Effector memory CD4-positive, alpha-beta T cell (primary cell): ENCODE measurements around the gene POU2F1.

ENCODE experiments used
- DNase-seq, 3 donors: peaks; one replicate each; pipeline ENCODE4 v3.0.0-alpha.2; 2020
- H3K27ac ChIP-seq: 2 replicates; pipeline ENCODE4 v1.7.0; 2013; ENCODE audit warnings: mild to moderate bottlenecking, low read length, moderate library complexity; ENCODE audit not compliant: insufficient read depth, poor library complexity, severe bottlenecking
- H3K27me3 ChIP-seq: replicated peaks from 2 replicates; pipeline ENCODE4 v1.7.0; 2013; ENCODE audit warnings: mild to moderate bottlenecking, low read length; ENCODE audit not compliant: insufficient read depth, control insufficient read depth, poor library complexity, severe bottlenecking
- H3K36me3 ChIP-seq: 2 replicates; pipeline ENCODE4 v1.7.0; 2013; ENCODE audit warnings: mild to moderate bottlenecking, low read length, moderate library complexity; ENCODE audit not compliant: control insufficient read depth, insufficient read depth
- H3K4me1 ChIP-seq: 2 replicates; pipeline ENCODE4 v1.7.0; 2013; ENCODE audit warnings: low read length, mild to moderate bottlenecking; ENCODE audit not compliant: control insufficient read depth, insufficient read depth, poor library complexity, severe bottlenecking
- H3K4me3 ChIP-seq: 2 replicates; pipeline ENCODE4 v1.7.0; 2013; ENCODE audit warnings: low read length, low read depth, mild to moderate bottlenecking; ENCODE audit not compliant: insufficient read depth, poor library complexity, severe bottlenecking
- H3K9me3 ChIP-seq: 2 replicates; pipeline ENCODE4 v1.7.0; 2013; ENCODE audit warnings: mild to moderate bottlenecking, low read length, moderate library complexity; ENCODE audit not compliant: control insufficient read depth
- total RNA-seq, 3 donors: gene quantifications; one replicate each; lab custom pipeline; 2026; lab: John Stamatoyannopoulos, UW

POU2F1 gene
- 38.1 to 42.9 (median 38.7) reads per million in 3 donors for total RNA-seq

DNA sequence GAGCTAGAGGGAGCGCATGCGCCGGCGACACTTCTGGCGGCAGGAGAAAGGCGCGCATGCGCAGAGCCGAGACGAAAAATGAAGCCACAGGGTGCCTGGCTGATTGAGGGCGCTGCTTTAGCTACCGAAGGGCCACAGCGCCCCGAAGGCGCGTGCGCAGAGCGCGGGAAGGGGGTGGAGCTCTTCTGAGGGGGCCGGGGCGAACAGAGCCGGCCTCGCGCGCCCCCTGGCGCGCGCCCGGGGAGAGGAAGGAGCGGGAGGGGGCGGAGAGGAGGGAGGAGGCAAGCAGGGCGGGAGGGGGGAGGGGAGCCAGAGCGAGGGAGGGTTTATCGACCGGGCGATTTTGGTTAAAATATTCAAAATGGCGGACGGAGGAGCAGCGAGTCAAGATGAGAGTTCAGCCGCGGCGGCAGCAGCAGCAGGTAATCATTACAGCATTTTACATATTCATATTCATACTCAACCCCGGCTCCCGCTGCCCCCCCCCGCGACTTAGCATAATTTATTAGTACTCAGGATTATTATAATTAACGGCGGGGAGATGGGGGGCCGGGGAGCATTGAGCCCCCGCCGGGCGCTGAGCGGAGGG lies at the start of gene POU2F1:
Gene POU2F1 (plus strand): TSS at position 350 of the 589 bp plus-strand sequence. CDS start 12 bp downstream, at position 362.
- peak; percentile 98 to 99 (median 99) for DNase-seq
- Histone ChIP-seq H3K27me3 (no peaks in the 10 kb centered on the region), H3K4me1 (peaks cover 14% of the 10 kb centered on the region), H3K36me3 (no peaks in the 10 kb centered on the region), H3K4me3 (peak within 1 kb of the TSS; percentile 96), H3K9me3 (no peaks in the 10 kb centered on the region), H3K27ac (peak within 1 kb of the TSS; percentile 88)

DNA sequence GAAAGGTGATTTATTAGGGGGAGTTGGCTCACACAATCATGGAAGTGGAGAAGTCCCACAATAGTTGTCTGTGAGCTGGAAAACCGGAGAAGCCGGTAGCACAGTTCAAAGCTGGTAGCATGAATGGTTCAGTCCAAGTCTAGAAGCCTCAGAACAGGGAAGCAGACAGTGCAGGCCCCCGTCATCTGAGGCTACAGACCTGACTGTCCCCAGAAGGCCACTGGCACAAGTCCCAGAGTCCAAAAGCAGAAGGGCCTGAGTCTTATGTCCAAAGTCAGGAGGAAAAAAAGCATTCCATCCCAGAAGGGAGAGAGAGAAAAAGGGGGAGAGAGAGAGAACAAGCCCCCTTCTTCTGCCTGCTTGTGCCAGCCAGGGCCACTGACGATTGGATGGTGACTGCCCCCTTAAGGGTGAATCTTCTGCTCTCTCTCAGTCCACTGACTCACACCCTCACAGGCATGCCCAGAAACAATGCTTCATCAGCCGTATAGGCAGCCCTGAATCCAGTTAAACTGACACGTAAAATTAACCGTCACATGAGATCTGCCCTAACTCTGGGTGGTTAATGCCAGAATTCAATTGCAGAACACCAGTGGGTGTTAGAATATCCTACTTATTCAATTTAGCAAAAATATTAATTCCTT lies 49.3 kb upstream of the POU2F1 start:
- H3K36me3 ChIP-seq: no peaks in the 10 kb centered on the region
- no peaks in the 10 kb centered on the region for H3K27me3 ChIP-seq
- no peaks in the 10 kb centered on the region for H3K9me3 ChIP-seq
- no peak overlapping the region for H3K4me3 ChIP-seq
- no peaks in the 10 kb centered on the region for H3K4me1 ChIP-seq
- no peak overlapping the region for H3K27ac ChIP-seq
- DNase-seq: no peak

DNA sequence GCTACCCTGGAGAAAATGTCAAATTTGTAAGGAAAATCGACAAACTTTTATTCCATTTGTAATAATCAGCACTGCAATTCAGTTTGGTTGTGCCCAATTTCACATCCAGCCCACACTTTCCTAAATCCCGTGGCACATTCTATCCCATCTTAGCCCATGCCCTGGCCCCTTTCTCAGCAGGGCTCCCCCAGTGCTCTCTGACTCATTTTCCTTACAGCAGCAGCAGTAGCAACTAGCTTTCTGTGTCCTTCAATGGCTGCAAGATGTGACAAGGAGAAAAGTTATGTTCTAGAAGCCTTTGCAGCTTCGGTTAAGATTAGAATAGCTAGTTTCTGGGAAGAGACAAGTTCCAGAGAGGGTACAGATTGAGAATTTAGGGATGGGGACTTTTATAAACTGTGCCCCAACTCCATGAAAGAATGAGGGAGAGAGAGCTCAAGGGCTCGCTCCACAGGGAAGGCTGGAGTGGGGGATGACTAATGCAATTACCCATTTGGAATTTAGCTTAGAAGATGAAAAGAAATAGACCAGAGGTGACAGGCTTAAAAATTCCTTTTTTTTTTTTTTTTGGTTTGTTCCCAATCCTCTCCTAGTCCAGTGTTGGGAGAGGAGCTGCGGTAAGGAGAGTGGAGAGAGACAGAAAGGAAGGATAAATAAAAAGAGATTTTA lies 47.0 kb upstream of the POU2F1 start:
- Histone ChIP-seq H3K27ac (no peak overlapping the region), H3K4me3 (no peak overlapping the region)
- DNase-seq: no peak

DNA sequence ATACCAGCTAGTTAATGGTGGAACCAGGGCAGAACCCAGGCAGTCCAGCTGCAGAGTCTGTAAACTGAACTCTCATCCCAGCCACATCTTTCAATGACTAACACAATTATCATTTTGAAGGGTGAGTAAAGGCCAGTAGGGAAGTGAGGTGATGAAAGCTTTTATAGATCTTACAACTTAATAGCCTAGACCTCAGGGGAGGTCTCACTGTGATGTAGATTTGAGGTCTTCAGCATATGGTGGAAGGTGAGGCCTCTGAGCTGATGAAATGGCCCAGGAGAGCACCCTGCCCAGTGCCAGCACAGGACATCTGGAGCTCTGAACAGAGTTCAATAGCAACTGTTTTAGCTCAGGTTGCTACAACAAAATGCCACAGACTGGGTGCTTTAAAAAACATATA lies 44.8 kb upstream of the POU2F1 start:
- H3K9me3 ChIP-seq: no peaks in the 10 kb centered on the region
- H3K27me3 ChIP-seq: no peaks in the 10 kb centered on the region
- no peaks in the 10 kb centered on the region for H3K4me1 ChIP-seq
- no peak overlapping the region for H3K4me3 ChIP-seq
- H3K27ac ChIP-seq: no peak overlapping the region
- H3K36me3 ChIP-seq: no peaks in the 10 kb centered on the region
- no peak for DNase-seq

More for the DNA sequence above, 47.0 kb upstream of the POU2F1 start:
- H3K4me1 ChIP-seq: no peaks in the 10 kb centered on the region
- H3K36me3 ChIP-seq: no peaks in the 10 kb centered on the region
- H3K27me3 ChIP-seq: no peaks in the 10 kb centered on the region
- H3K9me3 ChIP-seq: no peaks in the 10 kb centered on the region

DNA sequence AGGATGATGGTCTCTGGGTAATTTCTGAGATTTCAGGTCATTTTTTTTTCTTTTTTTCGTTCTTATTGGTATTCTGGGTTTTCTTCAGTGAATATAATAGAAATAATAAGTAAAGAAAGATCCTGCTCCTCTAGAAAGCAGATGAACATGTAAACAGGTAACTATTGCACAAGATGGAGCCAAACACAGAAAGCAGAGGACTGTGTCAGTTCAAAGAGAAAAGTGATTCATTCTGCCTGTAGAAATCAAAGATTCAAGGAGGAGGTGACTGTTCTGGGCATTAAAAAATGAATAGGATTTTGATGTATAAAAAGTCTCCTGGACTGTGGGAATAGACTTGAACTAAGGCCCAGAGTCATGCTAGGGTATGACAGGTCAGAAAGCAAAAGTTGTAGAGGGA lies 41.9 kb upstream of the POU2F1 start:
- Histone ChIP-seq H3K36me3 (no peaks in the 10 kb centered on the region), H3K27ac (no peak overlapping the region), H3K27me3 (no peaks in the 10 kb centered on the region), H3K4me1 (no peaks in the 10 kb centered on the region), H3K4me3 (no peak overlapping the region), H3K9me3 (no peaks in the 10 kb centered on the region)
- no peak for DNase-seq

DNA sequence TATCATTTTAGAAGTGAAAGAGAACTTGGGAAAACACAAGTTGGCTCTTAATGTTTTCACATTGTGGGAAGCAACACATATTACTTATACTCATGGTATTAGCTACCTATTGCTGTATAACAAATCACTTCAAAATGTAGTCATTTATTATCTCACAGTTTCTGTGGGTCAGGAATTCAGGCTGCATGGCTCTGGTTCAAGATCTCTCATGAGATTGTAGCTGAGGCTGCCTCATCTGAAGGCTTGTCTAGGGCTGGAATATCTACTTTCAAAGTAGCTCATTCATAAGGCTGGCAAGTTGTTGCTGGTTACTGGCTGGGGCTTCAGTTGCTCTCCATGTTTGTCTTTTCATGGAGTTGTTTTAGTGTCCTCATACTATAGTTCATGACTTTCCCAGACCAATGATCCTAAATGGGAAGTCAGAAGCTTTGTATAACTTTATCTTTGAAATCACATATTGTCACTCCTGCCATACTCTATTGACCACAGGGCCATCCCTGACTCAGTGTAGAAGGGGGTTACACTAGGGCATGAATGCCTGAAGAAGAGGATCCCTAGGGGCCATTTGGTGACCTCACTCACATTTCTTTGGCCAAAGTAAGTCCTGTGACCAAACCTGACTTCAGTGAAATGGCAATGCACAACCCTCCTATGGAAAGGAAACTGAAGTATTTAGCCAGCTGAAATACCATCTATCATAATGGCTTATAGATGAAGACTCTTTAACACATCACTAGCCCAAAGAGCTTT lies 37.9 kb upstream of the POU2F1 start:
- Histone ChIP-seq H3K9me3 (no peaks in the 10 kb centered on the region), H3K27ac (no peak overlapping the region), H3K4me1 (no peaks in the 10 kb centered on the region), H3K4me3 (no peak overlapping the region), H3K36me3 (no peaks in the 10 kb centered on the region), H3K27me3 (no peaks in the 10 kb centered on the region)
- no peak for DNase-seq

DNA sequence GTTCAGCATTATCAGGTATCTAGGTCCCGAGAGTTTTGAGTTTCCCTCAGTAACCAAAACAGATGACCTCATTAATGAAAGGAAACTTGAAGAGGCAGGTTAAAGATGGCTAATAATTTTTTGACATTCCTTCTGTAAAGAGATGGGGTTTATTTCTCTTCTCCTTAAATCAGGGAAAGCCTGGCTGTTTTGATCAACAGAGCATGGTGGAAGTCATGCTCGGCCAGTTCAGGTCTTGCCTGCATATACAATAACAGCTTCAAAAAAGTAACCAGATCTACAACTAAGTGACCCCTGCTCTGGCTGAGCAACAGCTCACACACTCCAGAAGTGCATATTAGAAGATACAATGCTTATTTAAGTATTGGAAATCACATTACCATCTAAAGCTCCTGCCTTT lies 36.6 kb upstream of the POU2F1 start:
- Histone ChIP-seq H3K27me3 (no peaks in the 10 kb centered on the region), H3K4me1 (no peaks in the 10 kb centered on the region), H3K9me3 (no peaks in the 10 kb centered on the region), H3K4me3 (no peak overlapping the region), H3K36me3 (no peaks in the 10 kb centered on the region), H3K27ac (no peak overlapping the region)
- no peak for DNase-seq

DNA sequence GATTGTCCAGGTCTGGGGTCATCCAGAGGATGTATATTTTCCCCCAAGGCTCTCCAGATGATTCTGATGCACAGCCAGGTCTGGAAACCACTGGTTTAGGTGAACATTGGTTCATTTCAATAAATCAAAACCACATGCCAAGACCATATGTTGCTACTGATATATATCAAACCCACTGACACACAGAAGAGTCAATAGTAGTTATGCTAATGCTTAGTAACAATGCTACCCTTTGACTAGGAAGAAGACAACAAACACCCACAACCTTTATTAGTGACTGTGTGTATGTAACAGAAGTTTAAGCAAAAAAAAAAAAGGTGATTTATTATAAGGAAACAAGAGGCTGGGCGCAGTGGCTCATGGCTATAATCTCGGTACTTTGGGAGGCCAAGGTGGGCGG lies 35.6 kb upstream of the POU2F1 start:
- Histone ChIP-seq H3K27me3 (no peaks in the 10 kb centered on the region), H3K4me1 (no peaks in the 10 kb centered on the region), H3K4me3 (no peak overlapping the region), H3K27ac (no peak overlapping the region), H3K9me3 (no peaks in the 10 kb centered on the region), H3K36me3 (no peaks in the 10 kb centered on the region)
- DNase-seq: no peak

DNA sequence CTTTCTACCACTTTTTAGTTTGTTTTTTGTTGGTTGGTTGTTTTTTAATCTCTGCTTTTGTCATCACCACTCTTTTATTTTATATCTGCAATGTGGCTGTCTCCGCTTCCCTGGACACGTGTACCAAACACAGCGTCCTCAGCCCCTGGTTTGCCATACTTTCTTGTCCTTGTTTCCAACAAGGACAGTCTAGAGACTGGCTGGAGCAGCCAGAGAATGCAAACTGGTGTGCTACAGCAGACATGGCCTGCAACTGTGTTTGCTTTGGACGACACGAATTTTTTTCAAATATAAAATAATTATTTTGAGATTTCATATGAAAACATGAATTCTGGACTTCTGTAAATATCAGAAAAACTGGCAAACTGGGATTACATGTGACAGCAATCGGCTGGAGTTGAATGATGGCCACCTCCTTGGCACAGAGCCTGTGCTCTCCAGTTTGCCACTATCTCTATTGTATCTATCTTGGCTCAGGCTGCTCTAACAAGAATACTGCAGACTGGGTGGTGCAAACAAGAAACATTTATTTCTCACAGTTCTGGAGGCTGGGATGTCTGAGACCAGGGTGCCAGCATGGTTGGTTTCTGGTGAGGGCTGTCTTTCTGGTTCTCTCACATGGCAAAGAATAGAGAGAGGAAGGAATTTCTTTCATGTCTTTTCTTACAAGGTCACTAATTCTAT lies 34.6 kb upstream of the POU2F1 start:
- no peaks in the 10 kb centered on the region for H3K9me3 ChIP-seq
- DNase-seq: no peak
- H3K27me3 ChIP-seq: no peaks in the 10 kb centered on the region
- H3K36me3 ChIP-seq: no peaks in the 10 kb centered on the region
- H3K4me3 ChIP-seq: no peak overlapping the region
- H3K27ac ChIP-seq: no peak overlapping the region
- no peaks in the 10 kb centered on the region for H3K4me1 ChIP-seq
